SKM-1 (cell line): ENCODE results near the gene FMN1.

Source experiments
- DNase-seq: peaks from one replicate; lab custom pipeline; 2025; ENCODE audit not compliant: unreplicated experiment; lab: John Stamatoyannopoulos, UW

The FMN1 gene

DNA sequence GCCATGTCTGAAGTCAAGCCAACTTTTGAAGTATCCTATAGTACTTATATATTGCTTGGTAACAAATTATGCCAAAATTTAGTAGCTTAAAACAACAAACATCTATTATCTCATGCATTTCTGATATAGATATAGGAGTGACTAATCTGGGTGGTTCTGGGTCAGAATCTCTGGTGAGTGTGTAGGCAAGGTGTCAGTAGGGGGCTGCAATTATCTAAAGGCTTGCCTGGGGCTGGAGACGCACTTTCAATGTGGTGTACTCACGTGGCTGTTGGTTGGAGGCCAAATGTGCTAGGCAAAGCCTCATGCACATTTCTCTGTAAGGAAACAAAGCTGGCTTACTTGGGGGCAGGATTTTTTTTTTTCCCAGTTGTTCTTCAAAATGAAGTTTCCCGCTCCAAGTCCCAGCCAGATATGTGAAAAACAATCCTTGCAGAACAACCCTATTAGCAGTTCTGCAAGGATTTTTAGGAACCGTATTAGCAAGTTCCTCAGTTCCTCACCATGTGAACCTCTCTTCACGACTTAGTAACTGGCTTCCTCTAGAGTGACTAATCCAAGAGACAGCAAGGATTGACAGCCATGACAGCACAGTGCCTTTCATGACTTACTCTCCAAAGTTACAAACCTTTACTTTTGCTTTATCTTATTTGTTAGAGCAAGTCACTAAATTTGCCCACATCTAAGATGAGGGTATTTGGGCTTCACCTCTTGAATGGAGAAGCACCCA, 450.9 kb downstream of the FMN1 start:
- no peak for DNase-seq

DNA sequence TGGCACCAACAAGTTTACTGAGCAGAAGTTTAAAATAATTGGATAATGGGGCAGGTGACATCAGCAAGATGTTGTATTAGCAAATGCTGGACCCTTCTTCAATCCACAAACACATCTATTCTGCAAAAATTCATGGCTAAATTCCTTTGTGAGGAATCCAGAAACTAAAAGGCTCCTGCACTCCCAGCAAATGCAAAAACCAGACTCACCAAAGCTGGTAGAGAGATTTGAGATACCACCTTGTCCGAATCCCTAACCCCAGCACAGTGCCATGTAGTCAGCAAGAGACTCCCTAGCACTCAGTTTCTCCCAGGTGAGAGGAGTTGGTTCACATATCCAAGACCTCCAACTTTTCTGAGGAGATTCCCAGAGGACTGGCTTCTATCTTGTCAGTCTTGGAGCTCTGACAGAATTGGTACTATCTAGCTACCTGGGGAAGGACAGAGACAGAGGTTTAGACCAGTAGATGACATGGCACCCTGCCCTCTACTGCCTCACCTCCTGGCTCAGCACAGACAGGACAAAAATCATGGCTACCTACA, 454.9 kb downstream of the FMN1 start:
- no peak for DNase-seq

DNA sequence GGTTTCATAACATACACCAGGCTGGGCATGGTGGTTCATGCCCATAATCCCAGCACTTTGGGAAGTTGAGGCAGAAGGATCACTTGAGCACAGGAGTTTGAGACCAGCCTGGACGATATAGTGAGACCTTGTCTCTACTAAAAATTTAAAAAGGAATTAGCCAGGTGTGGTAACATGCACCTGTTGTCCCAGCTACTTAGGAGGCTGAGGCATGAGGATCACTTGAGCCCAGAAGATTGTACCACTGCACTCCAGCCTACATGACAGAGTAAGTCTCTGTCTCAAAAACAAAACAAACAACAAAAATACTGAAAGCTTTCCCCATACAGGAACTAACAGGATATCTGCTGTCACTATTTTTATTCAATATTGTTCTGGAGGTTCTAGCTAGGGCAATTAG, 455.8 kb downstream of the FMN1 start:
- DNase-seq = no peak

DNA sequence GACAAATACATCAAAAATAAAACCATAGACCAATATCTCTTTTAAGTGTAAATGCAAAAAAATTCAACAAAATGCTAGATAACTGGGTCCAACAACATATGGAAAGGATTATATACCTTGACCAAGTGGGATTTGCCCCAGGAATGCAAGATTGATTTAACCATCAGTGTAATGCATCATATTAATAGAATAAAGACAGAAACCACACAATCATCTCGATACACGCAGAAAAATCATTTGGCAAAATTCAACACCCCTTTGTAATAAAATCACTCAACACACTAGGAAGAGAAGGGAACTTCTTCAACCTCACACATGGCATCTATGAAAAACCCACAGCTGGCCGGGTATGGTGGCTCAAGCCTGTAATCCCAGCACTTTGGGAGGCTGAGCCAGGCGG, 457.2 kb downstream of the FMN1 start:
- DNase-seq = no peak

DNA sequence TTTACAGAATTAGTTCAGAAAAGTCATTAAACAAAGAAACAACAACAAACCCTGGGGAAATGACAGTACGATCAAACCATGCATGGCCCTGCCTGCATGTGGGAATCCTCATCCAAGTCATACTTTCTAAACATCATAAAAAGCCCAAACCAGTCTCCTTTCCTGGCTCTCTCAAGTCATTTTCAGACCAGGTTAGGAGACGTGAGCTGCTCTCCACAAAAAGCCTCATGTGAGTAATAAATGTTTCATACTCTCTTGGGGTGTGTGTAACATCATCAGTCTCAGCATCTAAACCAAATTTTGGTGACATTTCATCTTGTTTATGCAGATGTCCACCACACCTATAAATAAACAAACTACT, 457.8 kb downstream of the FMN1 start:
- no peak for DNase-seq

DNA sequence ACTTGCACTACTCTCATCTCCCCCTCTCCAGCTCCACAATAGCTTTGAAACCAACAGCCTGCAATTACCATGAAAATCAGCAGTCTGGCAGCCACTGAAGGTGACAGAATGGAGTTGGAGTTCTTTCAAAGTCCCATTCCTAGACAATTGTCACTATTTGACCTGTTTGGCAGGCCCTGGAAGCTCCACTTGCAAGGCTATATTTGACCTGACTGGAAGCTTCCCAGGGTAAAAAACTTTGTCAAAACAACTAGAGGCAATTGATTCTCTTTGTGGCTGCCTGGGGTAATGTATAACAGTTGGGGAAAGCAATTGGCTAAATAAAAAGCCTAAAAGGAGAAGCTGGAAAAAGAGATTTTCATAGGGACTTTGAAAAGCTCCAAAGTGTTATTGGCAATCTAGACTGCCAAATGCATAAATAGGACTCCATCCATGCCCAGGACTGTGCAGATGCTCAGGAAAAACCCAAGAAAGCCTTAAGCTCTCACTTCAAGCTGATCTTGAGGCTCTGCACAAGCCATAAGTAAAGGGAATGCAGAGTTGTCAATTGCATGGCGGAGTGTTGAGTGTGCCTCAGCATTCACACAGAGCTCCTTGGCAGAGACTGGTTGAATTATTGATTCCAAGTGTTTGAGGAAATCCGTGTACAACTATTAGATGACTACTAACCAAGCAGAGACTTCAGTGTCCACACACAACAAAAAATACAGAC, 458.4 kb downstream of the FMN1 start:
- no peak for DNase-seq

DNA sequence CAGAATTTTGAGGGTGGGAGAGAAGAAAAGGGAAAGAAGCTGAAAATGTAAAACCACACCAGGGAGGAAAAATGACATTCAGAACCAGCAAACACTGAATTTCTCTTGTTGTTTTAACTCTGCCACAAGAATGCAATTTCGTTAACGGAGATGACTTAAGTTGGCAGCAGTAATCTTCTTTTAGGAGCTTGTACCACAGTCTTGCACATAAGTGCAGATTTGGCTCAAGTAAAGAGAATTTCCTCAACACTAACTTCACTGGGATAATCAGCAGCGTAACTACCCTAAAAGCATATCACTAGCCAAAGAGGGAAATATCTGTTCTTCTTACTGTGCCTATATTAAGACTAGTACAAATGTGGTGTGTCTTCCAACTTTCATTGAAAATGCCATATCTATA, 461.2 kb downstream of the FMN1 start:
- DNase-seq = no peak

DNA sequence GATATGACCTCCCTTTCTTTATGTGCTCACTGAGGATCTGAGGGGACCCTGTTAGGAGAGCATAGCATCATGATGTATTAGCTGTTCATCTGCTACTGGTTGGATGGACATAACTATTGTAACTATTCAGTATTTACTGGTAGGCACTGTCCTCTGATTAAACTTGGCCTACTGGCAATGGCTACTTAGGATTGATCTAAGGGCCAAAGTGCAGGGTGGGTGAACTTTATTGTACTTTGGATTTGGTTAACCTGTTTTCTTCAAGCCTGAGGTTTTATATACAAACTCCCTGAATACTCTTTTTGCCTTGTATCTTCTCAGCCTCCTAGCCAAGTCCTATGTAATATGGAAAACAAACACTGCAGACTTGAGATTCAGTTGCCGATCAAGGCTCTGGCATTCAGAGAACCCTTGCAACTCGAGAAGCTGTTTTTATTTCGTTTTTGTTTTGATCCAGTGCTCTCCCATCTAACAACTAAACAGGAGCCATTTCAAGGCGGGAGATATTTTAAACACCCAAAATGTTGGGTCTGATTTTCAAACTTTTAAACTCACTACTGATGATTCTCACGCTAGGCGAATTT, 461.8 kb downstream of the FMN1 start:
- no peak for DNase-seq

DNA sequence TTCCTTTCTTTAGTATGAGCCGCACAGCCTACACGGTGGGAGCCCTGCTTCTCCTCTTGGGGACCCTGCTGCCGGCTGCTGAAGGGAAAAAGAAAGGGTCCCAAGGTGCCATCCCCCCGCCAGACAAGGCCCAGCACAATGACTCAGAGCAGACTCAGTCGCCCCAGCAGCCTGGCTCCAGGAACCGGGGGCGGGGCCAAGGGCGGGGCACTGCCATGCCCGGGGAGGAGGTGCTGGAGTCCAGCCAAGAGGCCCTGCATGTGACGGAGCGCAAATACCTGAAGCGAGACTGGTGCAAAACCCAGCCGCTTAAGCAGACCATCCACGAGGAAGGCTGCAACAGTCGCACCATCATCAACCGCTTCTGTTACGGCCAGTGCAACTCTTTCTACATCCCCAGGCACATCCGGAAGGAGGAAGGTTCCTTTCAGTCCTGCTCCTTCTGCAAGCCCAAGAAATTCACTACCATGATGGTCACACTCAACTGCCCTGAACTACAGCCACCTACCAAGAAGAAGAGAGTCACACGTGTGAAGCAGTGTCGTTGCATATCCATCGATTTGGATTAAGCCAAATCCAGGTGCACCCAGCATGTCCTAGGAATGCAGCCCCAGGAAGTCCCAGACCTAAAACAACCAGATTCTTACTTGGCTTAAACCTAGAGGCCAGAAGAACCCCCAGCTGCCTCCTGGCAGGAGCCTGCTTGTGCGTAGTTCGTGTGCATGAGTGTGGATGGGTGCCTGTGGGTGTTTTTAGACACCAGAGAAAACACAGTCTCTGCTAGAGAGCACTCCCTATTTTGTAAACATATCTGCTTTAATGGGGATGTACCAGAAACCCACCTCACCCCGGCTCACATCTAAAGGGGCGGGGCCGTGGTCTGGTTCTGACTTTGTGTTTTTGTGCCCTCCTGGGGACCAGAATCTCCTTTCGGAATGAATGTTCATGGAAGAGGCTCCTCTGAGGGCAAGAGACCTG, 463.5 kb downstream of the FMN1 start:
- DNase-seq = no peak

DNA sequence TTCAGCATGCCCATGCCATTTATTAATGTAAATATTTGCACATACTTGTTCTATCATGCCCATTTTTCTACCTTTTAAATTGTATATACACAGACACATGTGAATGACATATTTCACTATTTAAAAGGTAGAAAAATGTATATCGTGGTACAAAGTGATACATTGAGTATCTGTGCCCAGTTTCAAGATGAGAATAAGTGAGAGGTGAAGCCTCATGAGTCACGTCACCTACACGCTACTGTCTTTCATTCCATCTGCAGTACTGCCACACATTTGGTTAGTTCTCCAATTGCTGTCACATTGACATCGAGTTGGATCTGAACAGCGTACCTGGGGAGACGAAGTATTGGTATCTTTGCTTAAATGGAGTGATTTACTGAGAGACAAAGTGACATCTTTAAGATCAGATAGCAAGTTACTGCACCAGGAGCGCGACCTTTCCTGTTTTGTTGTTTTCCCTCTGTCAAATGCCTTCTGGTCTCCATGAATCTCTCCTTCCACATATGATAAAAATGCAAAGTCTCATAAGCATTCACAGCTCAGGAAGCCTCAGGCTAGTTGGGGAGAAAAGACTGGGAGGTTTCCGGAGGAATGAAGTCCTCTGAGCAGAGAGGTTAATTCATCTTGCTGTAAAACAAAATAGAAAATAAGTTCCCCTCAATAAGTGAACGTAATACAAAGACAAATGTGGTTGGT, 464.7 kb downstream of the FMN1 start:
- DNase-seq = no peak

DNA sequence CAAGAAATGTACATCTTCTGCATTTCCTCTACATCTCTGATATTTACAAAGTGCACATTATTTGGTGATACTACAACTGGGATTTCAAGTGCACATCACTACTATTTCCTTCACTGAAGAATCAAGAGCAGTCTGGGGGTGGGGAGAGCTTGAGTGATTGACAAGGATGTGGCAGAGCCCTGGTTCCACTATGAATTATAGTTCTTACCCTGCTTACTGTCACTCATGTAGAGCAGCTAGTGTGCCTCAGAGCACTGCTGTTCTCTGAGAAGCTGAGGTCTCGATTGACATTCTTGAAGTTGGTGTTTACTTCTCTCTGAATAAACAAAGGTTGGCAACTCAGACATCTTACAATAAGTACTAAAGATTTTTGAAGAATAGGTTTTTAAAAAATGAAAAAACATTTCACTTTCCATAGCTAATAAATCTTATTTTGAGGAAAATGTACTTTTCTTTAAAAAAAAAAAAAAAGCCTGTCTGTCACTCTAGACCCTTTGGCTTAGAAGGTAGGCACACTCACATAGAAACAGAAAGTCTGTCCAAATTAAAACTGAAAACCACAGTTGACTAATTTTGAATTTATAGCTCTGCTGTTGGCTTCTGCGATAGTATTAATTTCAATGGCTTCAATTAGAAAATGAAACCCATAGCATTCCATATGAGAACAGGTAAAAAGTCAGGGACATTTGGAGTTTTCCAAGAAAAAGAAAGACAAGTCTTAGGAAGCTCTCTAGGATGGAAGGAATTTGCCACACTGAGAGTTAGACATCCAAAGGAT, 471.2 kb downstream of the FMN1 start:
- no peak for DNase-seq

DNA sequence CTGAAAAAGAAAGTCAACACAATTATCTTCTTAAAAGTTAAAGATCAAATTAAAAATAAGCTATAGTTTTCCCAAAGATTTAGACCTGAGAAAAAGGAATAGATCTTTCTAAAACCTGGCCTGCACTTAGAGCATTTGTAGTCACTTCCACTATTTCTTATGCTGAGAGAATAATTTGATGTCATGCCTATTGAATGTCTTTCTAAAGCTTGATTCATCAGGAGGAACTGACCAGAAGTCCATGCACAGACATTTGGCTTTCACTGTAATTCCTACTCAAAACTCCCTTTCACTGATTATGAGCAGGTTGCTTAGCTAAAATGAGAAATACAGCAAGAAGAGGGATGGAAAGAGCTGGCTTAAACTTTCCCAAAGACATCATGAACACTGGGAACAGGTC, 472.4 kb downstream of the FMN1 start:
- DNase-seq = no peak

DNA sequence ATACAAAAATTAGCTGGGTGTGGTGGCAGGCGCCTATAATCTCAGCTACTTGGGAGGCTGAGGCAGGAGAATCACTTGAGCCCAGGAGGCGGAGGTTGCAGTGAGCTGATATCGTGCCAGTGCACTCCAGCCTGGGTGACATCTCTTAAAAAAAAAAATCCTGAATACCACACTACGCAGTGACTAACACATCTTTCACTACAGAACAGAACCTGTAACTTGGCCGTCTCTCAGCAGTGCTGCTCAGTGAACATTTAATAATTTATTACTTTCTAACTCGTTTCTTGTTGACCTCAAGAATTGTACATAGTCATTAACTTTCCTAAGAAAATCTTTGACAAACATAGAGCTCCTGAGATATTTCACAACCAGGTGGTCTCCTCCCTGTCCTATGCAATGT, 472.9 kb downstream of the FMN1 start:
- no peak for DNase-seq

DNA sequence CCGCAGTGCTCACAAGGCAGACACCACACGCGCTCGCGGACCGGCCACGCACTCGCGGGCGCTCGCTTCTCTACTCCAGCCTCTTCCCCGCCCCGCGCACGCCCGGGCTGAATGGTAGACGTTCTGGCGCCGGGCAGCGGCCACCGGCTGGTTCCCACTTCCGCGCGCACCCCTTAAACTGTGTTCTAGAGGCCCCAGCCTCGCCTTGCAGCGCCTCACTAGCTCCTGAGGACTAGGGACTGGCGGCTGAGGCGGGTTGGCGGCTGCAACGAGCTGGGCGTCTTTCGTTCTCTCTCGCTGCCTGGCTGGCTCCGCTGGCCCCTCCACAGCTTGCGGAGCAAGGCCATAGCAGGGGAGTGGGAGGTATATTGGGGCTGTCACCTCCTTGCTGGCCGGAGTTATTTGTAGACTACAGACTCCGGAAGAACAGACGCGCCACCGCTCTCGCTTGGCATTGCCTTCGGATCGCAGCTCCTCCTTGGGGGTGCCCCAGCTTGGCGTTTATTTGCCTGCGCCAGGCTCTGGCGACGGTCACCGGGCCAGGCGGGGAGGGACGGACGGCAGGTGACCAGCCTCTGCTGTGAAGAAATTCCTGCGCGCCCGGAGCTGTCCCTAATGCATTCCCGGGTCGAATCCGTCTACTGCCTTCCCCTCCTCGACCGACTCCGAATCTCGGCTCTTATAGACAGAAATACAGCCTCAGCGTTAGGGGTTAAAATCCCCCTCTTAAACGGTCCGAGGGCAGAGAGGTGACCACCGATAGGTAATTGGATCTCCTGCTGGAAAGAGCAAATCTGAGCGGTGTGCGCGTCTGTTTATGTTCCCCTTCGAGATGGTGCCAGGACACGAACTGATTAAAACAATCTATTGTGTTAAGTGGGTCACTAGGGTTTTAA, 475.4 kb downstream of the FMN1 start:
- no peak for DNase-seq

DNA sequence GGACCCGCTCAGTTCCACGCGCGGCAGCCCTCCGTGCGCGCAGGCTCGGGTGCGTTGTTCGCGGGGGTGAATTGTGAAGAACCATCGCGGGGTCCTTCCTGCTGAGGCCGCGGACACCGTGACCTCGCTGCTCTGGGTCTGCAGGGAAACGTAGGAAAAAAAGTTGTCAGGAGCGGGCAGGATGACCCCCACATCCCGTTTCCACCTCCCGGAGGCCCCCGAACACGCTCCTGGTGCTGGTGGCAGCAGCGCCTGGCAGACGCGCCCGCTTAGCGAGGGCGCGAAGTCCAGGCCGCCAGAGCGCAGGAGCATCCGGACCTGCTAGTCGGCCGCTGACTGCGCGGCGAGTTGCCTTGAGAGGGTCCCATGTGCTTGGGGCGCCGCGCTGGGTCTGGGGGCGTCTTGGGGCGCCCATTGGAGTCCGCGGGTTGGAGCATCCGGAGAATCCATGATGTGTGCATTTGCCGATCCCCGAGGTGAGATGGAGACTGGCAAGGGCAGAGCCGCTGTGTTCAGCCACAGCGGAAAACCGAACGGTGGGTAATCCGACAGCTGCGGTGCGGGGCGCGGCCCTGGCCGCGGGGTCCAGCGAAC, 476.2 kb downstream of the FMN1 start:
- no peak for DNase-seq

DNA sequence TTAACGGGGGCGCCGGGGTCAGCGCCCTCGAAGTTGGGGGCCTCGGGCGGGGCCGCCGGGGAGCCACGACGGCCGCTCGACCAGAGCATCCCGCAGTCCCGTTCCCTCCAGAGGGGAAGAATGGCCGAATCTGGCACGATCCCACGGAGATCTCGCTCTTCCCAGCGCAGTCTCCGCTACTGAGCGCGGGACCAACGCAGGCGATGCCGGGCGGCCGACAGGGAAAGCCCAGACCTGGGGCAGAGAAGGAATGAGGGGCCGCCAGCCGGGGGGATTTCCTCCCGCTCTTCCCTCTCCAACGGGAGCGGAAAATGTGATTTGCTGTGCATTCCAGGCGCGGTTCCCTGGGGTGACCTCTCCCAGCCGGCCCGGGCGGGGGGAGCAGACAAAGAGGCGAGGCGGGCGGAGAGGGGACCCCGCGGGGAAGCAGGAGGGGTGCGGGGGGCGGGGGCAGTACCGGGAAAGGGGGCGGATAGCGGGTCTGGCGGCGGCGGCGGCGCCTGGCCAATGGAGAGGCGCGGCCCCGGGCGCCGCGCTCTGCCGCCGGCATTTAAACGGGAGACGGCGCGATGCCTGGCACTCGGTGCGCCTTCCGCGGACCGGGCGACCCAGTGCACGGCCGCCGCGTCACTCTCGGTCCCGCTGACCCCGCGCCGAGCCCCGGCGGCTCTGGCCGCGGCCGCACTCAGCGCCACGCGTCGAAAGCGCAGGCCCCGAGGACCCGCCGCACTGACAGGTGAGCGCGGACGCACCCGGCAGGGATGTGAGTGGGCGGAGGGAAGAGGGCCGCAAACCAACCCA, 476.9 kb downstream of the FMN1 start, which contains the start of gene GREM1:
Gene GREM1 (plus strand): TSS at position 579 of the 801 bp plus-strand sequence. CDS start 12,687 bp downstream, outside the sequence.
- no peak for DNase-seq

DNA sequence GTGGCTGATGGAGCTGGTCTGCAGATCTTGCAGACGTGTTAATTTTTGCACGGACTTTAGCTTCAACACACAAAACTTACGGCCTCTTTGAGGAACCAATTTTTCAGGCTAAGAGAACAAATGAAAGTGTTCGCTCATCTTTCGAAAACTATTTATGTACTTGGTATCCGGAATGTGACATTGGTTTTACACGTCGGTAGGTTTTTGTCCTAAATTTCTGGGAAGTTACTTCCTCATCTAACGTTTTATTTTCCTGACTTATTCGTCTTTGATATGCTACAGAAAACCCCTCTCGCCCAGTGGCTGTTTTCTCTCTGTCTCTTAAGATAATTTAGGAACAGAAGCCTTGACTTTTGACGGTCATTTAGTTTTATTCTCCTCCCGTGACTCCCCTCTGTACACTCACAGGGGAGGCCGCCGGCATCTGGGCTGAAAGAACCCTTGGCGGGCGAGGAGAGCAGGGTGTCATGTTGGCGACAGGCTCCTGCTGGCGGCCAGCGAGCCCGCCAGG, 477.5 kb downstream of the FMN1 start:
- no peak for DNase-seq
